GM12865 (cell line): Measurements from ENCODE around the gene GALNT6.

Experiments
- DNase-seq: peaks from one replicate; pipeline ENCODE4 v3.0.0; 2010; ENCODE audit warnings: low read depth
- H3K4me3 ChIP-seq: 2 replicates; pipeline ENCODE4 v1.5.1; 2011; ENCODE audit warnings: mild to moderate bottlenecking, low read depth, low read length, control low read depth
- TF ChIP-seq, protein P1 (sequence below): IDR thresholded peaks from 2 replicates; pipeline ENCODE4 v1.5.1; 2011; ENCODE audit warnings: low read length, control low read depth, low read depth, inconsistent platforms; ENCODE audit not compliant: insufficient read depth; ENCODE audit errors: missing control alignments

The GALNT6 gene

GRCh38 chr12:51417826-51418225 lies 26.6 kb upstream of the GALNT6 start:
- H3K4me3 ChIP-seq, result no peak overlapping the region
- TF ChIP-seq, protein P1, sequence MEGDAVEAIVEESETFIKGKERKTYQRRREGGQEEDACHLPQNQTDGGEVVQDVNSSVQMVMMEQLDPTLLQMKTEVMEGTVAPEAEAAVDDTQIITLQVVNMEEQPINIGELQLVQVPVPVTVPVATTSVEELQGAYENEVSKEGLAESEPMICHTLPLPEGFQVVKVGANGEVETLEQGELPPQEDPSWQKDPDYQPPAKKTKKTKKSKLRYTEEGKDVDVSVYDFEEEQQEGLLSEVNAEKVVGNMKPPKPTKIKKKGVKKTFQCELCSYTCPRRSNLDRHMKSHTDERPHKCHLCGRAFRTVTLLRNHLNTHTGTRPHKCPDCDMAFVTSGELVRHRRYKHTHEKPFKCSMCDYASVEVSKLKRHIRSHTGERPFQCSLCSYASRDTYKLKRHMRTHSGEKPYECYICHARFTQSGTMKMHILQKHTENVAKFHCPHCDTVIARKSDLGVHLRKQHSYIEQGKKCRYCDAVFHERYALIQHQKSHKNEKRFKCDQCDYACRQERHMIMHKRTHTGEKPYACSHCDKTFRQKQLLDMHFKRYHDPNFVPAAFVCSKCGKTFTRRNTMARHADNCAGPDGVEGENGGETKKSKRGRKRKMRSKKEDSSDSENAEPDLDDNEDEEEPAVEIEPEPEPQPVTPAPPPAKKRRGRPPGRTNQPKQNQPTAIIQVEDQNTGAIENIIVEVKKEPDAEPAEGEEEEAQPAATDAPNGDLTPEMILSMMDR, result no peak
- DNase-seq, result no peak

DNA sequence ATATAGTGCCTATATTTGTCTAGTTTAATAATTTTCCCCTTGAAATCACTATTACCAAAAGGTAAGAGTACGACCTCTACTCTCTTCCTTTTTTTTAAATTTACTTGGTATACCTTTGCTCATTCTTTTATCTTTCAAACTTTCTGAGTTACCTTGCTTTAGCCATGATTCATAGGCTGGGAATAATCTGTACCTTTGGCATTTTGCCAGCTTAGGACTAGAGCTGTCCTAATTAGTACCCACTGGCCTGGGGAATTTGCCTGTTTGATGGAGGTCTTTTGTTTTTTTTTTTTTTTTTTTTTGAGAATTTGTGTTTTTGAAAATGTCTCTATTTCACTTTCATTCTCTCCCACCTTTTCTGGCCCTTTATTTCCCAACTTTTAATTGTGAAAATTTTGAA lies 24.7 kb upstream of the GALNT6 start:
- no peak for DNase-seq
- TF ChIP-seq, protein P1, result no peak
- H3K4me3 ChIP-seq, result no peak overlapping the region

- DNase-seq, result no peak
- H3K4me3 ChIP-seq, result no peak overlapping the region
Observed at GRCh38 chr12:51413791-51414190, 22.6 kb upstream of the GALNT6 start.

DNA sequence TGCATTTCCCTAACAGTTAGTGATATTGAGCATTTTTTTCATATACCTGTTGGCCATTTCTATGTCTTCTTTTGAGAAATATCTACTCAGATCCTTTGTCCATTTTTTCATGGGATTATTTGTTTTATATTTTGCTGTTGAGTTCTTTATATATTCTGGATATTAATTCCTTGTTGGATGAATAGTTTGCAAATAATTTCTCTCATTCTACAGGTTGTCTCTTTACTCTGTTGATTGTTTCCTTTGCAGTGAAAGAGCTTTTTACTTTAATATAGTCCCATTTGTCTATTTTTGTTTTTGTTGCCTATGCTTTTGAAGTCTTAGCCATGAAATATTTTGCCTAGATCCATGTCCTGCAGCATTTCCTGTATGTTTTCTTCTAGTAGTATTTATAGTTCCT lies 21.9 kb upstream of the GALNT6 start:
- DNase-seq, result no peak
- TF ChIP-seq, protein P1, result no peak
- no peak overlapping the region for H3K4me3 ChIP-seq

More at GRCh38 chr12:51413791-51414190, 22.6 kb upstream of the GALNT6 start:
- TF ChIP-seq, protein P1, result no peak

GRCh38 chr12:51409846-51410245 lies 18.6 kb upstream of the GALNT6 start:
- TF ChIP-seq, protein P1, result no peak
- no peak overlapping the region for H3K4me3 ChIP-seq
- DNase-seq, result no peak

- TF ChIP-seq, protein P1, result no peak
- no peak overlapping the region for H3K4me3 ChIP-seq
- DNase-seq, result no peak
Observed at GRCh38 chr12:51407604-51408003, 16.4 kb upstream of the GALNT6 start.

DNA sequence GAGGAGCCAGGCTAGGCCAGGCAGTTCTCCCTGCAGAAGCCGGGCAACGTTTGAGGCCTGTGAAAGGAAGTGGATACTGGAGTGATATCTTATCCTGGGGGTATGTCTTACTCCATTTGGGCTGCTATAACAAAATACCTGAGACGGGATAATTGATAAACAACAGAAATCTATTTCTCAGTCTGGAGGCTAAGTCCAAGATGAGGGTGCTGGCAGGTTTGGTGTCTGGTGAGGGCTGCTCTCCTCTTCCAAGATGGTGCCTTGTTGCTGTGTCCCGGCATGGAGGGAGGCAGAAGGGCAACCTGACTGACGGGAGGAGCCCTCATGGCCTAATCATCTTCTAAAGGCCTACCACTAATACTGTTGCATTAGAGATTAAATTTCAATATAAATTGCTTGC lies 15.7 kb upstream of the GALNT6 start:
- no peak overlapping the region for H3K4me3 ChIP-seq
- TF ChIP-seq, protein P1, result no peak
- no peak for DNase-seq
